ENCODE results near the gene BANK1.

DNA sequence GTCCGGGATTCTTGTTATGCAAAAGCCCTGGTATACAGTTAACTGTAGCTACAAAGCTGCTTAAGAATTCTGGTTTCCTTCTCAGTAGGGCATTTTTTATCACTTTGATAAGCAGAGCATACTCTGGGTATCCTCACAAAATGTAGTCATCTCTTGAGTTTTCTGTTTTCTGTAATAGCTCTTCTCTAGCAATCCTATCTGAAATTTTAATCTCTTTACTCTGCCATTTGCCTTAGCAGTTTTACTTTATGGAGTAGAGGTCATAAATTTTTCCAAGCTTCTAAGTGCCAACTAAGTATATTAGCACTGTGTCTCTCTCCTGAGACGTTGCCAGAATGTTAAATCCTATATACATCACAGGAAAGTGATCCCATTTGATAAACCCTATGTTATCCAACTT, 28.0 kb upstream of the BANK1 start:
- TF ChIP-seq, protein P1, sequence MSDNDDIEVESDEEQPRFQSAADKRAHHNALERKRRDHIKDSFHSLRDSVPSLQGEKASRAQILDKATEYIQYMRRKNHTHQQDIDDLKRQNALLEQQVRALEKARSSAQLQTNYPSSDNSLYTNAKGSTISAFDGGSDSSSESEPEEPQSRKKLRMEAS (IDR thresholded peaks at IDR 0.05; ENCODE audit: low read depth, low read length): no peak
- TF ChIP-seq, protein P2, sequence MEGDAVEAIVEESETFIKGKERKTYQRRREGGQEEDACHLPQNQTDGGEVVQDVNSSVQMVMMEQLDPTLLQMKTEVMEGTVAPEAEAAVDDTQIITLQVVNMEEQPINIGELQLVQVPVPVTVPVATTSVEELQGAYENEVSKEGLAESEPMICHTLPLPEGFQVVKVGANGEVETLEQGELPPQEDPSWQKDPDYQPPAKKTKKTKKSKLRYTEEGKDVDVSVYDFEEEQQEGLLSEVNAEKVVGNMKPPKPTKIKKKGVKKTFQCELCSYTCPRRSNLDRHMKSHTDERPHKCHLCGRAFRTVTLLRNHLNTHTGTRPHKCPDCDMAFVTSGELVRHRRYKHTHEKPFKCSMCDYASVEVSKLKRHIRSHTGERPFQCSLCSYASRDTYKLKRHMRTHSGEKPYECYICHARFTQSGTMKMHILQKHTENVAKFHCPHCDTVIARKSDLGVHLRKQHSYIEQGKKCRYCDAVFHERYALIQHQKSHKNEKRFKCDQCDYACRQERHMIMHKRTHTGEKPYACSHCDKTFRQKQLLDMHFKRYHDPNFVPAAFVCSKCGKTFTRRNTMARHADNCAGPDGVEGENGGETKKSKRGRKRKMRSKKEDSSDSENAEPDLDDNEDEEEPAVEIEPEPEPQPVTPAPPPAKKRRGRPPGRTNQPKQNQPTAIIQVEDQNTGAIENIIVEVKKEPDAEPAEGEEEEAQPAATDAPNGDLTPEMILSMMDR (IDR thresholded peaks at IDR 0.05; ENCODE audit: low read depth, low read length): no peak
- TF ChIP-seq POLR2A (IDR thresholded peaks at IDR 0.05; ENCODE audit: extremely low read depth, insufficient read length) (no peak), MYC (IDR thresholded peaks at IDR 0.05; ENCODE audit: low read depth, low read length) (no peak)
